PC-9 (cell line): ENCODE measurements around the gene ZMAT3. TPM values are rescaled to one million over a fixed set of nuclear protein-coding genes. Genes with fewer than 3 reads are reported as not detected.

ENCODE experiments used
- BruUV-seq: library from RNA; stranded (reverse); fragments of 400-500 nt; replicated peaks from 2 replicates; lab custom pipeline; 2021; lab: Mats Ljungman, UMichigan
- CTCF ChIA-PET: fragments of 300-600 bp; sonication (Branson Sonifier 250); formaldehyde crosslinking; loops from one replicate; lab custom pipeline; 2022; ENCODE audit warnings: antibody characterized with exemption; lab: Charles Lee
- POLR2A ChIA-PET: fragments of 300-600 bp; sonication (Branson Sonifier 250); formaldehyde crosslinking; loops from one replicate; lab custom pipeline; 2022; ENCODE audit warnings: antibody characterized with exemption; ENCODE audit not compliant: unreplicated experiment; lab: Charles Lee
- DNase-seq, 2 experiments: peaks; one replicate each; pipeline versions ENCODE4 v3.0.0 to v3.0.0-alpha.2; 2015 to 2022; ENCODE audit warnings: mixed read lengths in 1 of 2
- H2AFZ ChIP-seq: fragments of 200-600 bp; sonication (generic); 2 replicates; pipeline ENCODE4 v1.8.1; 2017; ENCODE audit warnings: antibody characterized with exemption
- H3F3A ChIP-seq: fragments of 200-600 bp; sonication (generic); 2 replicates; pipeline ENCODE4 v1.8.1; 2017; ENCODE audit warnings: antibody characterized with exemption, mild to moderate bottlenecking, low read depth; ENCODE audit not compliant: insufficient read depth
- H3K27ac ChIP-seq: fragments of 200-600 bp; sonication (generic); 2 replicates; pipeline ENCODE4 v1.6.1; 2016; ENCODE audit warnings: mixed run types
- H3K27me3 ChIP-seq: fragments of 200-600 bp; sonication (generic); 2 replicates; pipeline ENCODE4 v1.6.1; 2016; ENCODE audit warnings: low read depth, mixed run types; ENCODE audit not compliant: insufficient read depth
- H3K36me3 ChIP-seq: fragments of 200-600 bp; sonication (generic); 2 replicates; pipeline ENCODE4 v1.6.1; 2016; ENCODE audit warnings: low read depth, mixed run types
- H3K4me1 ChIP-seq: fragments of 200-600 bp; sonication (generic); replicated peaks from 2 replicates; pipeline ENCODE4 v1.6.1; 2016; ENCODE audit warnings: mixed run types; ENCODE audit not compliant: insufficient read depth
- H3K4me2 ChIP-seq: fragments of 200-600 bp; sonication (generic); 2 replicates; pipeline ENCODE4 v1.6.1; 2017; ENCODE audit warnings: mixed run types
- H3K4me3 ChIP-seq: fragments of 200-600 bp; sonication (generic); 2 replicates; pipeline ENCODE4 v1.6.1; 2016; ENCODE audit warnings: mixed run types
- H3K79me2 ChIP-seq: fragments of 200-600 bp; sonication (generic); 2 replicates; pipeline ENCODE4 v1.6.1; 2017; ENCODE audit warnings: low read depth, mixed run types
- H3K9me2 ChIP-seq: fragments of 200-600 bp; sonication (generic); 2 replicates; pipeline ENCODE4 v1.8.1; 2017; ENCODE audit warnings: mild to moderate bottlenecking; ENCODE audit not compliant: insufficient read depth
- H3K9me3 ChIP-seq: fragments of 200-600 bp; sonication (generic); 2 replicates; pipeline ENCODE4 v1.8.1; 2016; ENCODE audit warnings: low read depth; ENCODE audit not compliant: insufficient read depth
- H4K20me1 ChIP-seq: fragments of 200-600 bp; sonication (generic); 2 replicates; pipeline ENCODE4 v1.8.1; 2017; ENCODE audit not compliant: insufficient read depth
- CTCF ChIP-seq: fragments of 200-600 bp; sonication (generic); conservative IDR thresholded peaks from 2 replicates; pipeline ENCODE4 v1.6.1; 2017; ENCODE audit warnings: mixed run types, antibody characterized with exemption, mild to moderate bottlenecking, moderate library complexity
- EZH2 ChIP-seq: fragments of 200-600 bp; sonication (generic); IDR thresholded peaks from 2 replicates; pipeline ENCODE4 v1.8.0; 2017; ENCODE audit warnings: antibody characterized with exemption, low read depth
- intact Hi-C: fragments of 100-400 bp; cut with micrococcal nuclease; formaldehyde crosslinking; loops from one replicate; pipeline ENCODE4 v1.10.0; 2022; ENCODE audit not compliant: unreplicated experiment
- total RNA-seq: library from RNA; stranded (reverse); gene quantifications from 2 replicates; pipeline ENCODE4 v1.2.3, GENCODE V29; 2021

Gene ZMAT3
- total RNA-seq, 1 experiment from 2014 or later = 5.9 TPM

- H3K9me2 ChIP-seq = no peaks in the 10 kb centered on the region
- H3K27me3 ChIP-seq = no peaks in the 10 kb centered on the region
- POLR2A ChIA-PET = no interaction called here
- H3K4me1 ChIP-seq = no peaks in the 10 kb centered on the region
- H2AFZ ChIP-seq = no peak overlapping the region
- no peaks in the 10 kb centered on the region for H3K79me2 ChIP-seq
- no TSS peak for BruUV-seq
- DNase-seq = no peak
- CTCF ChIA-PET = no interaction called here
- H3K4me2 ChIP-seq = no peak overlapping the region
- H3K36me3 ChIP-seq = no peaks in the 10 kb centered on the region
- H3K27ac ChIP-seq = no peak overlapping the region
- no peaks in the 10 kb centered on the region for H4K20me1 ChIP-seq
- TF ChIP-seq CTCF = no peak
- TF ChIP-seq EZH2 = no peak
- no peaks in the 10 kb centered on the region for H3F3A ChIP-seq
- no peak overlapping the region for H3K4me3 ChIP-seq
- no peaks in the 10 kb centered on the region for H3K9me3 ChIP-seq
- intact Hi-C loops = no loop called here
Measured at GRCh38 chr3:179005706-179006105, 65.9 kb downstream of the ZMAT3 start.

GRCh38 chr3:179005213-179005612 lies 66.4 kb downstream of the ZMAT3 start:
- Histone ChIP-seq H4K20me1 (no peaks in the 10 kb centered on the region), H3K4me1 (no peaks in the 10 kb centered on the region), H3K9me2 (no peaks in the 10 kb centered on the region), H3K4me2 (no peak overlapping the region), H3K79me2 (no peaks in the 10 kb centered on the region), H3K4me3 (no peak overlapping the region), H3K36me3 (no peaks in the 10 kb centered on the region), H3K27ac (no peak overlapping the region), H2AFZ (no peak overlapping the region), H3K9me3 (no peaks in the 10 kb centered on the region), H3K27me3 (no peaks in the 10 kb centered on the region), H3F3A (no peaks in the 10 kb centered on the region)
- intact Hi-C loops = no loop called here
- ChIA-PET POLR2A (no interaction called here), CTCF (no interaction called here)
- no TSS peak for BruUV-seq
- no peak for DNase-seq
- TF ChIP-seq CTCF = no peak

GRCh38 chr3:179000659-179001058 lies 71.0 kb downstream of the ZMAT3 start:
- BruUV-seq = no TSS peak
- Histone ChIP-seq H3K79me2 (no peaks in the 10 kb centered on the region), H3K9me3 (no peaks in the 10 kb centered on the region), H3K27me3 (no peaks in the 10 kb centered on the region), H2AFZ (no peak overlapping the region), H3K27ac (no peak overlapping the region), H3K4me2 (no peak overlapping the region), H3K36me3 (no peaks in the 10 kb centered on the region), H4K20me1 (no peaks in the 10 kb centered on the region), H3K9me2 (no peaks in the 10 kb centered on the region), H3K4me3 (no peak overlapping the region), H3K4me1 (no peaks in the 10 kb centered on the region), H3F3A (no peaks in the 10 kb centered on the region)
- intact Hi-C loops = no loop called here
- TF ChIP-seq EZH2 (no peak), CTCF (no peak)
- DNase-seq = no peak
- POLR2A ChIA-PET = no interaction called here
- CTCF ChIA-PET = no interaction called here
